Peyer's patch (tissue), 4 donors: Measurements from ENCODE around the gene B9D1. TPM values are rescaled to one million over a fixed set of nuclear protein-coding genes. Genes with fewer than 3 reads are reported as not detected.

ENCODE experiments used
- DNase-seq, 3 donors: peaks; one replicate each; pipeline ENCODE4 v3.0.0-alpha.2; 2017 to 2019
- H3K27ac ChIP-seq, 4 donors: fragments of 200-600 bp; sonication (generic); one replicate each; pipeline ENCODE4 v1.5.1; 2016 to 2019
- H3K27me3 ChIP-seq, 2 donors: fragments of 200-600 bp; sonication (generic); one replicate each; pipeline ENCODE4 v1.5.1; 2019
- H3K36me3 ChIP-seq, 3 donors: fragments of 200-600 bp; sonication (generic); one replicate each; pipeline ENCODE4 v1.5.1; 2016 to 2019
- H3K4me1 ChIP-seq, 4 donors: fragments of 200-600 bp; sonication (generic); one replicate each; pipeline ENCODE4 v1.5.1; 2016 to 2019
- H3K4me3 ChIP-seq, 4 donors: fragments of 200-600 bp; sonication (generic); 1 replicate in 3 of 4; 2 replicates in 1 of 4; pipeline ENCODE4 v1.5.1; 2016 to 2019; ENCODE audit warnings: mild to moderate bottlenecking in 1 of 4
- H3K9me3 ChIP-seq, 4 donors: fragments of 200-600 bp; sonication (generic); one replicate each; pipeline ENCODE4 v1.5.1; 2016 to 2019; ENCODE audit warnings: mild to moderate bottlenecking in 1 of 4
- POLR2A ChIP-seq, 2 donors: fragments of 450-650 bp; IDR thresholded peaks; one replicate each; pipeline ENCODE4 v1.5.1; 2017; ENCODE audit warnings: antibody characterized with exemption in 2 of 2, mild to moderate bottlenecking in 2 of 2, moderate library complexity in 2 of 2
- total RNA-seq, 4 donors: library from RNA; depleted of rRNA; stranded (reverse); fragments of >200 nt; gene quantifications; one replicate each; pipeline ENCODE4 v1.1.0, GENCODE V29; 2016
- TF ChIP-seq, protein P1 (sequence below), 6 experiments: fragments of 450-650 bp in 4 of 6; fragments of 200-600 bp in 2 of 6; sonication (generic) in 1 of 6; IDR thresholded peaks; one replicate each; pipeline ENCODE4 v1.5.1; 2017 to 2019; ENCODE audit warnings: antibody characterized with exemption in 6 of 6, mild to moderate bottlenecking in 3 of 6, moderate library complexity in 1 of 6

Gene B9D1
- total RNA-seq, 4 donors from 2014 or later: 4.5 to 15.7 (median 5.6) TPM; not detected in 1

DNA sequence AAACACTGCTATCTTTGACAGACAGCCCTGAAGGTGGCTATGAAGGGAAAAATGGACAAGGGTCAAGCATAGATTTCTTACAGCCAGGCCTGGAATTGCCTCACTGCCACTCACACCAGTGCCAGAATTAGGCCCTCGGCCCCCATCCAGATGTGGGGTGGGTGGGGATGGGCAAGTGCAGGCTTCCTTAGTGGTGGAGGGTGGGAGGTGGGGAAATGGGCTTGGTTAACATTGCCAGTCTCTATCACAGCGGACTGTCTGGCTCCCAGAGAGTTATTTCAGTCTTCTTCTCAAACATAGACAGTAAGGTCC is 24.9 kb downstream of the B9D1 start:
- Histone ChIP-seq H3K9me3 (no peaks in the 10 kb centered on the region), H3K27me3 (no peaks in the 10 kb centered on the region), H3K36me3 (peaks cover 0 to 8% (median 0%) of the 10 kb centered on the region in 3 donors), H3K4me3 (no peak overlapping the region), H3K4me1 (peaks cover 0 to 6% (median 3%) of the 10 kb centered on the region in 4 donors), H3K27ac (no peak overlapping the region)
- DNase-seq: no peak
- TF ChIP-seq POLR2A (IDR thresholded peaks at IDR 0.05): no peak
- TF ChIP-seq, protein P1, sequence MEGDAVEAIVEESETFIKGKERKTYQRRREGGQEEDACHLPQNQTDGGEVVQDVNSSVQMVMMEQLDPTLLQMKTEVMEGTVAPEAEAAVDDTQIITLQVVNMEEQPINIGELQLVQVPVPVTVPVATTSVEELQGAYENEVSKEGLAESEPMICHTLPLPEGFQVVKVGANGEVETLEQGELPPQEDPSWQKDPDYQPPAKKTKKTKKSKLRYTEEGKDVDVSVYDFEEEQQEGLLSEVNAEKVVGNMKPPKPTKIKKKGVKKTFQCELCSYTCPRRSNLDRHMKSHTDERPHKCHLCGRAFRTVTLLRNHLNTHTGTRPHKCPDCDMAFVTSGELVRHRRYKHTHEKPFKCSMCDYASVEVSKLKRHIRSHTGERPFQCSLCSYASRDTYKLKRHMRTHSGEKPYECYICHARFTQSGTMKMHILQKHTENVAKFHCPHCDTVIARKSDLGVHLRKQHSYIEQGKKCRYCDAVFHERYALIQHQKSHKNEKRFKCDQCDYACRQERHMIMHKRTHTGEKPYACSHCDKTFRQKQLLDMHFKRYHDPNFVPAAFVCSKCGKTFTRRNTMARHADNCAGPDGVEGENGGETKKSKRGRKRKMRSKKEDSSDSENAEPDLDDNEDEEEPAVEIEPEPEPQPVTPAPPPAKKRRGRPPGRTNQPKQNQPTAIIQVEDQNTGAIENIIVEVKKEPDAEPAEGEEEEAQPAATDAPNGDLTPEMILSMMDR (IDR thresholded peaks at IDR 0.05): no peak

DNA sequence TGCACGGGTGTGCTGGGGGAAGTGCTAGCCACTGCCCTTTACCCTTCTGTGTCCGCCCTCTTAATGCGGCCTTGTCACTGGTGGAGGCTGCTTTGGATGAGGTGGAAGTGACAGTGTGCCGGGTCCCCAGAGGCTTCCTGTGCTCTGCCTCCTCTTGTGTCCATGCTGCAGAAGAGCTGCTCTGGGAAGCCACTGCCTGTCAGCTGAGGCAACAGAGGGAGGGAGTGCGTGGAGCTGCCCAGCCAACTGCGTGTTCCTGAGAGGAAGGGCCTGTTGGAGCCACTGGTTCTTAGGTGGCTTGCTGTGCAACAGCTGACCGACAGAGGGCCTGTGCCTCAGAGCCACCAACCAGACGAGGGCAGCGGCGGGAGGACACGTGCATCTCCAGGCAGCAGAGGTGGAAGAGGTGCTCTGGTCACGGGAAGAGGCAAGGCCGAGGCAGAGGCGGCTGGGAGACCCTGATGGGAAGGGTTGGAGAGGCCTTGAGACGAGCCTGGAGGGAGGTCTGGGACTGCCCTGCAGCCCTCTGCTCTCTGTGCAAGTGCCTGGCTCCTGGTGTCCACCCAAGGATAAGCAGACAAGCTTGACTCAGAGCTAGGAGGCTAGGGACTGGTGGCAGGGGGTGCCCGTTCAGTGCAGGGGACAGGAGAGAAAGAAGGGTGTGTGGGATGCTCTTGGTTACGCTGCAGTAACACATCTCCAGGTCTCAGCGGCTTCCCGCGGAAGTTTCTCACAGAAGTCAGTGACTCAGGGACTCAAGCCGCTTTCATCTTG is 25.4 kb downstream of the B9D1 start:
- TF ChIP-seq POLR2A (IDR thresholded peaks at IDR 0.05): no peak
- TF ChIP-seq, protein P1 (IDR thresholded peaks at IDR 0.05): peak in 3 of 6 experiments; percentile 50 to 58 (median 51)
- Histone ChIP-seq H3K4me3 (no peak overlapping the region), H3K9me3 (no peaks in the 10 kb centered on the region), H3K4me1 (peaks cover 0 to 6% (median 3%) of the 10 kb centered on the region in 4 donors), H3K27me3 (no peaks in the 10 kb centered on the region), H3K27ac (no peak overlapping the region), H3K36me3 (peaks cover 0 to 8% (median 0%) of the 10 kb centered on the region in 3 donors)
- peak in 2 of 3 donors; percentile 54 to 72 for DNase-seq

DNA sequence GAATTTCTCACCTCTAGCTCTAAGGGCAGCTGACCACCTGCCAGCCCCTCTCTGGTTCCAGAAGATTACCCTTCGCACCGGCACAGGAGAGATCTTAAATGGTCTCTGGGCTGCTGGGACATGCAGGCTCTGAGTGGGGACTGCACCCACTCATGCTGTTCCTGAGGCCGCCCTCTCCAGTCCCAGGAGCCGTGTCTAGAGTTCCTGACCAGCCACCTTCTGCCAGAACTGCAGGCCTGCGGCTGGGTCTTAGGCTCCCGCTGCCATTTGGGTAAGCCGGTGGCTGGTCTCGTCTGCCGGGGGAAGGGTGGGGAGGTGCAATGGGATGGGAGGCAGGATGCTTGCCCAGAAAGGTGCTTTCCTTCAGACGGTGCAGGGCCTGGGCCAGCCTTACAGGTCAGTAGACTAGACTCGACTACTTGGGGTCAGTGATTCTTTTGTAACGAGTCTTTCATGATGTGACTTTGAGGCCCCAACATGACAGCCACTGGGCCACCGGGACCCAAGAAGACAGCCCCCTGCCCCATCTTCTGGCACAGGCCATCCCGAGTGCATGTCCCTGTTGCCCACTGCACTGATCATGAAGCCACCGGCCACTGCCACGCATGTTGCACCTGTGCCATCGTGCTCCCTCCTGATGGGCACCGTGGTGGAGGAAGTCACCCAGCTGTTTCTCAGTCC is 26.4 kb downstream of the B9D1 start:
- H3K27ac ChIP-seq: no peak overlapping the region
- peaks cover 0 to 14% (median 0%) of the 10 kb centered on the region in 3 donors for H3K36me3 ChIP-seq
- no peaks in the 10 kb centered on the region for H3K27me3 ChIP-seq
- peak in 1 of 3 donors; percentile 43 for DNase-seq
- peaks cover 0 to 6% (median 3%) of the 10 kb centered on the region in 4 donors for H3K4me1 ChIP-seq
- TF ChIP-seq, protein P1 (IDR thresholded peaks at IDR 0.05): no peak
- TF ChIP-seq POLR2A (IDR thresholded peaks at IDR 0.05): no peak
- no peak overlapping the region for H3K4me3 ChIP-seq
- no peaks in the 10 kb centered on the region for H3K9me3 ChIP-seq

DNA sequence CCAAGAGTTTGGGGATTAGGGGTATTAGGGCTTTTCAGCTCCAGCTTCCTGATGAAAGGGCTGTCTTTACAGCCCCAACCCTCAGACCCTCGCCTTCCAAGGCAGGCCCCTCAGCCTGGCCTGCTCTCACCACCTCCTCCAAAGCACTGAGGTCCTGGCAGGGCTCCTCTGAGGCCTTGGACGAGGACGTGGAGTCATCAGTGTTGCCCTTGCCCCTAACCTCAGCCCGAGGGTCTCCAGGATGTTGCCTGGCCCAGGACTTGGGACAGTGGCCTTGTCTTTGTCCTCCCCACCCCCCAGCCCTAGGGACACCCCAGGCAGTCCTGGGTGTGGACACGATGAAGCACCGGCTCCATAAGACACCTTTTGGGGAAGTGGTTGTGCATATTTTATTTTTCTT is 28.2 kb downstream of the B9D1 start:
- Histone ChIP-seq H3K27me3 (no peaks in the 10 kb centered on the region), H3K4me3 (no peak overlapping the region), H3K4me1 (peaks cover 0 to 6% (median 3%) of the 10 kb centered on the region in 4 donors), H3K27ac (no peak overlapping the region), H3K36me3 (peaks cover 0 to 14% (median 0%) of the 10 kb centered on the region in 3 donors), H3K9me3 (no peaks in the 10 kb centered on the region)
- DNase-seq: no peak
- TF ChIP-seq POLR2A (IDR thresholded peaks at IDR 0.05): no peak
- TF ChIP-seq, protein P1 (IDR thresholded peaks at IDR 0.05): no peak

DNA sequence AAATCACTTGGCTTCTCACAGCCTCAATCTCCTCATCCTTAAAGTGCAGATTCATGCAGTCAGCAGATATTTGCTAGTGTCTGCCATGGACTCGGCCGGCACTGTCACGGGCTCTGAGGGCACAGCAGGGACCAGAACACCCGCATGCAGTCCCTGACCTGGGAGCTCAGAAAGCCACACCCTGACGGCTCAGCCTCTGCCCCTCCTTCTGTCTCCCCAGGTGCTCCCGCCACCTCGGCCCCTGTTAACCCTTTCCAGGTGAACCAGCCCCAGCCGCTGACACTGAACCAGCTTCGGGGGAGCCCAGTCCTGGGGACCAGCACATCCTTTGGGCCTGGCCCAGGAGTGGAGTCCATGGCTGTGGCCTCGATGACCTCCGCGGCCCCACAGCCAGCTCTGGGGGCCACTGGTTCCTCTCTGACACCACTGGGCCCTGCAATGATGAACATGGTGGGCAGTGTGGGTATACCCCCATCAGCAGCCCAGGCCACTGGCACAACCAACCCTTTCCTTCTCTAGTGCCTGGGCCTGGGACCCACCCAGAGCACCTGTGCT is 28.7 kb downstream of the B9D1 start:
- DNase-seq: peak in 1 of 3 donors; percentile 35
- no peak overlapping the region for H3K4me3 ChIP-seq
- no peaks in the 10 kb centered on the region for H3K9me3 ChIP-seq
- TF ChIP-seq POLR2A (IDR thresholded peaks at IDR 0.05): no peak
- TF ChIP-seq, protein P1 (IDR thresholded peaks at IDR 0.05): no peak
- H3K27me3 ChIP-seq: no peaks in the 10 kb centered on the region
- H3K4me1 ChIP-seq: peaks cover 0 to 6% (median 3%) of the 10 kb centered on the region in 4 donors
- H3K36me3 ChIP-seq: peaks cover 0 to 18% (median 0%) of the 10 kb centered on the region in 3 donors
- no peak overlapping the region for H3K27ac ChIP-seq
